CD8-positive, alpha-beta memory T cell (primary cell): Measurements from ENCODE around the gene PPM1H. TPM values are rescaled to one million over a fixed set of nuclear protein-coding genes. Genes with fewer than 3 reads are reported as not detected.
"Not testable (repeated sequence)": the region's sequence is repeated elsewhere in the genome, so short reads cannot be mapped to it uniquely, and the experiment has no call there.

Source experiments
- CTCF ChIA-PET: fragments of 350-600 bp; sonication (Branson Sonifier 250); formaldehyde crosslinking; loops from one replicate; lab custom pipeline; 2021; ENCODE audit warnings: antibody characterized with exemption; lab: Charles Lee
- POLR2A ChIA-PET: fragments of 350-600 bp; sonication (Branson Sonifier 250); formaldehyde crosslinking; loops from one replicate; lab custom pipeline; 2021; ENCODE audit warnings: antibody characterized with exemption; lab: Charles Lee
- DNase-seq, 5 donors: peaks; one replicate each; pipeline versions ENCODE4 v3.0.0 to v3.0.0-alpha.2; 2020 to 2022; ENCODE audit warnings: mixed read lengths in 1 of 5
- H3K27ac ChIP-seq: one replicate; pipeline ENCODE4 v1.7.0; 2013; ENCODE audit warnings: low read depth, mild to moderate bottlenecking, low read length, moderate library complexity
- H3K27me3 ChIP-seq: 2 replicates; pipeline ENCODE4 v1.7.0; 2013; ENCODE audit warnings: low read length, mild to moderate bottlenecking; ENCODE audit not compliant: insufficient read depth, poor library complexity, severe bottlenecking
- H3K36me3 ChIP-seq: 2 replicates; pipeline ENCODE4 v1.7.0; 2013; ENCODE audit warnings: mild to moderate bottlenecking, low read length, moderate library complexity; ENCODE audit not compliant: insufficient read depth
- H3K4me1 ChIP-seq: 2 replicates; pipeline ENCODE4 v1.7.0; 2013; ENCODE audit warnings: mild to moderate bottlenecking, low read length, moderate library complexity; ENCODE audit not compliant: insufficient read depth
- H3K4me3 ChIP-seq: 2 replicates; pipeline ENCODE4 v1.7.0; 2013; ENCODE audit warnings: mild to moderate bottlenecking, low read length
- H3K9me3 ChIP-seq: 2 replicates; pipeline ENCODE4 v1.7.0; 2013; ENCODE audit warnings: mild to moderate bottlenecking, low read length
- H3K27ac Mint-ChIP-seq, 8 donors: one replicate each; pipeline ENCODE4 v1.8.0; 2020 to 2021; ENCODE audit warnings: mixed read lengths in 8 of 8, mild to moderate bottlenecking in 6 of 8, inconsistent platforms in 3 of 8, moderate library complexity in 3 of 8
- H3K27me3 Mint-ChIP-seq, 2 donors: one replicate each; pipeline ENCODE4 v1.8.0; 2020 to 2021; ENCODE audit warnings: mixed read lengths in 2 of 2, mild to moderate bottlenecking in 1 of 2, moderate library complexity in 1 of 2
- H3K36me3 Mint-ChIP-seq, 3 donors: one replicate each; pipeline ENCODE4 v1.8.0; 2020 to 2021; ENCODE audit warnings: mixed read lengths in 3 of 3, inconsistent platforms in 1 of 3, mild to moderate bottlenecking in 1 of 3
- H3K4me1 Mint-ChIP-seq, 3 donors: one replicate each; pipeline ENCODE4 v1.8.0; 2020 to 2021; ENCODE audit warnings: mixed read lengths in 3 of 3, inconsistent platforms in 1 of 3, mild to moderate bottlenecking in 1 of 3
- H3K4me3 Mint-ChIP-seq, 7 donors: one replicate each; pipeline ENCODE4 v1.8.0; 2020 to 2021; ENCODE audit warnings: mixed read lengths in 7 of 7, mild to moderate bottlenecking in 6 of 7, moderate library complexity in 4 of 7, inconsistent platforms in 2 of 7
- H3K9me3 Mint-ChIP-seq, 5 donors: one replicate each; pipeline ENCODE4 v1.8.0; 2020 to 2022; ENCODE audit warnings: mixed read lengths in 5 of 5, mild to moderate bottlenecking in 3 of 5, moderate library complexity in 2 of 5, inconsistent platforms in 1 of 5
- polyA plus RNA-seq: library from polyadenylated mRNA; unstranded; fragments of 300-500 nt; fragmentation: Illumina TruSeq; gene quantifications from one replicate; pipeline ENCODE4 v1.2.3, GENCODE V29; 2021
- total RNA-seq, 2 experiments: library from RNA; stranded (reverse); gene quantifications; one replicate each; pipeline ENCODE4 v1.2.3, GENCODE V29; 2021

Gene PPM1H
- total and polyA plus RNA-seq, 3 experiments from 2014 or later = 0.13 TPM; not detected in 1

GRCh38 chr12:62676521-62677307, 258.2 kb downstream of the PPM1H start:
- H3K4me3 ChIP-seq = no peak overlapping the region
- no peaks in the 10 kb centered on the region for H3K4me1 ChIP-seq
- ChIA-PET CTCF (no interaction called here), POLR2A (no interaction called here)
- no peaks in the 10 kb centered on the region for H3K9me3 ChIP-seq
- H3K27me3 ChIP-seq = no peaks in the 10 kb centered on the region
- Mint-ChIP-seq H3K4me3 (no peak overlapping the region), H3K36me3 (peaks cover 0 to 4% (median 0%) of the 10 kb centered on the region in 3 donors), H3K4me1 (no peaks in the 10 kb centered on the region), H3K27me3 (peaks cover 9% of the 10 kb centered on the region in 2 donors), H3K9me3 (no peaks in the 10 kb centered on the region), H3K27ac (no peak overlapping the region)
- H3K36me3 ChIP-seq = no peaks in the 10 kb centered on the region
- no peak for DNase-seq
- no peak overlapping the region for H3K27ac ChIP-seq

GRCh38 chr12:62673028-62673815, 261.7 kb downstream of the PPM1H start:
- no peaks in the 10 kb centered on the region for H3K27me3 ChIP-seq
- Mint-ChIP-seq H3K36me3 (no peaks in the 10 kb centered on the region), H3K4me3 (no peak overlapping the region), H3K27ac (no peak overlapping the region), H3K9me3 (no peaks in the 10 kb centered on the region), H3K4me1 (no peaks in the 10 kb centered on the region), H3K27me3 (peaks cover 3 to 8% of the 10 kb centered on the region in 2 donors)
- POLR2A ChIA-PET = no interaction called here
- H3K4me1 ChIP-seq = no peaks in the 10 kb centered on the region
- DNase-seq = no peak
- no peaks in the 10 kb centered on the region for H3K9me3 ChIP-seq
- no peak overlapping the region for H3K27ac ChIP-seq
- CTCF ChIA-PET = no interaction called here
- H3K4me3 ChIP-seq = no peak overlapping the region
- no peaks in the 10 kb centered on the region for H3K36me3 ChIP-seq

- Mint-ChIP-seq H3K27me3 (peaks cover 0 to 13% of the 10 kb centered on the region in 2 donors), H3K9me3 (no peaks in the 10 kb centered on the region), H3K27ac (peak overlapping the region in 1 of 8 donors; percentile 15), H3K36me3 (no peaks in the 10 kb centered on the region), H3K4me1 (no peaks in the 10 kb centered on the region), H3K4me3 (no peak overlapping the region)
- ChIA-PET POLR2A (no interaction called here), CTCF (no interaction called here)
- DNase-seq = no peak
- H3K27me3 ChIP-seq = no peaks in the 10 kb centered on the region
- H3K36me3 ChIP-seq = no peaks in the 10 kb centered on the region
- H3K27ac ChIP-seq = no peak overlapping the region
- no peak overlapping the region for H3K4me3 ChIP-seq
- H3K9me3 ChIP-seq = no peaks in the 10 kb centered on the region
- no peaks in the 10 kb centered on the region for H3K4me1 ChIP-seq
These were observed 263.8 kb downstream of the PPM1H start for GRCh38 chr12:62670986-62671720.

GRCh38 chr12:62668782-62669181, 266.2 kb downstream of the PPM1H start:
- H3K36me3 Mint-ChIP-seq = no peaks in the 10 kb centered on the region
- Histone ChIP-seq H3K36me3 (no peaks in the 10 kb centered on the region), H3K4me1 (no peaks in the 10 kb centered on the region), H3K27me3 (no peaks in the 10 kb centered on the region), H3K9me3 (no peaks in the 10 kb centered on the region), H3K4me3 (no peak overlapping the region), H3K27ac (no peak overlapping the region)
- no peak overlapping the region for H3K4me3 Mint-ChIP-seq
- ChIA-PET POLR2A (no interaction called here), CTCF (no interaction called here)
- H3K27ac Mint-ChIP-seq = no peak overlapping the region
- no peaks in the 10 kb centered on the region for H3K9me3 Mint-ChIP-seq
- no peak for DNase-seq
- H3K27me3 Mint-ChIP-seq = peaks cover 0 to 13% of the 10 kb centered on the region in 2 donors
- no peaks in the 10 kb centered on the region for H3K4me1 Mint-ChIP-seq

- H3K4me1 ChIP-seq, H3K9me3 ChIP-seq, CTCF ChIA-PET, H3K4me3 Mint-ChIP-seq, H3K4me3 ChIP-seq, H3K27me3 ChIP-seq, H3K27ac ChIP-seq, H3K4me1 Mint-ChIP-seq, H3K9me3 Mint-ChIP-seq, DNase-seq, POLR2A ChIA-PET, H3K36me3 Mint-ChIP-seq, H3K27me3 Mint-ChIP-seq, H3K36me3 ChIP-seq, H3K27ac Mint-ChIP-seq: not testable (repeated sequence)
These were observed 270.0 kb downstream of the PPM1H start for GRCh38 chr12:62664951-62665350.

- no peak overlapping the region for H3K27ac ChIP-seq
- no peaks in the 10 kb centered on the region for H3K27me3 ChIP-seq
- H3K27ac Mint-ChIP-seq = no peak overlapping the region
- CTCF ChIA-PET = no interaction called here
- H3K36me3 ChIP-seq = no peaks in the 10 kb centered on the region
- no peaks in the 10 kb centered on the region for H3K9me3 ChIP-seq
- no peak overlapping the region for H3K4me3 ChIP-seq
- DNase-seq = no peak
- no peak overlapping the region for H3K4me3 Mint-ChIP-seq
- no peaks in the 10 kb centered on the region for H3K4me1 ChIP-seq
- POLR2A ChIA-PET = no interaction called here
- H3K9me3 Mint-ChIP-seq = no peaks in the 10 kb centered on the region
- H3K27me3 Mint-ChIP-seq = no peaks in the 10 kb centered on the region
- H3K36me3 Mint-ChIP-seq = no peaks in the 10 kb centered on the region
- H3K4me1 Mint-ChIP-seq = no peaks in the 10 kb centered on the region
These were observed 274.2 kb downstream of the PPM1H start for GRCh38 chr12:62660756-62661155.

GRCh38 chr12:62659453-62660295, 275.3 kb downstream of the PPM1H start:
- Mint-ChIP-seq H3K27me3 (peaks cover 1 to 3% of the 10 kb centered on the region in 2 donors), H3K36me3 (no peaks in the 10 kb centered on the region), H3K27ac (no peak overlapping the region), H3K4me1 (peaks cover 3 to 4% (median 3%) of the 10 kb centered on the region in 3 donors), H3K4me3 (no peak overlapping the region), H3K9me3 (no peaks in the 10 kb centered on the region)
- H3K27me3 ChIP-seq = no peaks in the 10 kb centered on the region
- no peak for DNase-seq
- CTCF ChIA-PET = no interaction called here
- H3K36me3 ChIP-seq = no peaks in the 10 kb centered on the region
- POLR2A ChIA-PET = no interaction called here
- H3K27ac ChIP-seq = no peak overlapping the region
- H3K4me1 ChIP-seq = no peaks in the 10 kb centered on the region
- H3K4me3 ChIP-seq = no peak overlapping the region
- no peaks in the 10 kb centered on the region for H3K9me3 ChIP-seq
